IPS-15b (cell line): Measurements from ENCODE around the gene TRIM65.
"Not testable (repeated sequence)": the region's sequence is repeated elsewhere in the genome, so short reads cannot be mapped to it uniquely, and the experiment has no call there.

ENCODE experiments used
- H3K27me3 ChIP-seq: one replicate; pipeline ENCODE4 v1.6.1; 2013; ENCODE audit warnings: low read length; ENCODE audit not compliant: control insufficient read depth, insufficient read depth
- H3K36me3 ChIP-seq: one replicate; pipeline ENCODE4 v1.6.1; 2013; ENCODE audit warnings: low read length; ENCODE audit not compliant: control insufficient read depth, insufficient read depth
- H3K4me1 ChIP-seq: one replicate; pipeline ENCODE4 v1.6.1; 2013; ENCODE audit warnings: mild to moderate bottlenecking, low read length; ENCODE audit not compliant: control insufficient read depth, insufficient read depth
- H3K4me3 ChIP-seq: one replicate; pipeline ENCODE4 v1.5.1; 2013; ENCODE audit warnings: low read depth, low read length
- H3K9ac ChIP-seq: one replicate; pipeline ENCODE4 v1.6.1; 2013; ENCODE audit warnings: low read depth, mild to moderate bottlenecking, low read length
- H3K9me3 ChIP-seq: one replicate; pipeline ENCODE4 v1.6.1; 2013; ENCODE audit warnings: mild to moderate bottlenecking, low read length; ENCODE audit not compliant: control insufficient read depth, insufficient read depth

The TRIM65 gene

GRCh38 chr17:75851693-75851991, 45.1 kb downstream of the TRIM65 start:
- not testable (repeated sequence) for H3K9me3 ChIP-seq, H3K9ac ChIP-seq, H3K27me3 ChIP-seq, H3K4me1 ChIP-seq, H3K4me3 ChIP-seq
- H3K36me3 ChIP-seq, result peaks cover 32% of the 10 kb centered on the region

- H3K9me3 ChIP-seq, result no peaks in the 10 kb centered on the region
- H3K4me1 ChIP-seq, result no peaks in the 10 kb centered on the region
- no peak overlapping the region for H3K9ac ChIP-seq
- no peaks in the 10 kb centered on the region for H3K27me3 ChIP-seq
- H3K36me3 ChIP-seq, result peaks cover 37% of the 10 kb centered on the region
- H3K4me3 ChIP-seq, result no peak overlapping the region
These were observed 45.6 kb downstream of the TRIM65 start for GRCh38 chr17:75850928-75851692.

- Histone ChIP-seq H3K9ac (no peak overlapping the region), H3K36me3 (peaks cover 39% of the 10 kb centered on the region), H3K27me3 (no peaks in the 10 kb centered on the region), H3K4me3 (no peak overlapping the region), H3K9me3 (no peaks in the 10 kb centered on the region), H3K4me1 (no peaks in the 10 kb centered on the region)
These were observed 47.0 kb downstream of the TRIM65 start for GRCh38 chr17:75849724-75850123.

GRCh38 chr17:75849279-75849646, 47.5 kb downstream of the TRIM65 start:
- no peak overlapping the region for H3K4me3 ChIP-seq

GRCh38 chr17:75848523-75849278, 48.0 kb downstream of the TRIM65 start:
- no peaks in the 10 kb centered on the region for H3K4me1 ChIP-seq
- H3K9ac ChIP-seq, result no peak overlapping the region
- no peak overlapping the region for H3K4me3 ChIP-seq
- H3K9me3 ChIP-seq, result no peaks in the 10 kb centered on the region
- peaks cover 39% of the 10 kb centered on the region for H3K36me3 ChIP-seq
- H3K27me3 ChIP-seq, result no peaks in the 10 kb centered on the region

More at GRCh38 chr17:75849279-75849646, 47.5 kb downstream of the TRIM65 start:
- H3K36me3 ChIP-seq, result peaks cover 39% of the 10 kb centered on the region
- no peaks in the 10 kb centered on the region for H3K27me3 ChIP-seq
- H3K9me3 ChIP-seq, result no peaks in the 10 kb centered on the region
- no peak overlapping the region for H3K9ac ChIP-seq
- H3K4me1 ChIP-seq, result no peaks in the 10 kb centered on the region

- Histone ChIP-seq H3K4me1 (no peaks in the 10 kb centered on the region), H3K27me3 (no peaks in the 10 kb centered on the region), H3K9me3 (no peaks in the 10 kb centered on the region), H3K36me3 (peaks cover 39% of the 10 kb centered on the region), H3K9ac (no peak overlapping the region), H3K4me3 (no peak overlapping the region)
These were observed 48.9 kb downstream of the TRIM65 start for GRCh38 chr17:75847614-75848522.

- Histone ChIP-seq H3K4me1 (no peaks in the 10 kb centered on the region), H3K36me3 (peaks cover 39% of the 10 kb centered on the region), H3K9ac (no peak overlapping the region), H3K4me3 (no peak overlapping the region), H3K9me3 (no peaks in the 10 kb centered on the region), H3K27me3 (no peaks in the 10 kb centered on the region)
These were observed 49.8 kb downstream of the TRIM65 start for GRCh38 chr17:75846692-75847613.

- Histone ChIP-seq H3K4me1 (no peaks in the 10 kb centered on the region), H3K9ac (no peak overlapping the region), H3K27me3 (no peaks in the 10 kb centered on the region), H3K36me3 (peaks cover 36% of the 10 kb centered on the region), H3K9me3 (no peaks in the 10 kb centered on the region), H3K4me3 (no peak overlapping the region)
These were observed 50.6 kb downstream of the TRIM65 start for GRCh38 chr17:75845933-75846691.

GRCh38 chr17:75845058-75845711, 51.6 kb downstream of the TRIM65 start:
- Histone ChIP-seq H3K4me3 (no peak overlapping the region), H3K9ac (no peak overlapping the region), H3K4me1 (no peaks in the 10 kb centered on the region)

GRCh38 chr17:75844530-75845057, 52.2 kb downstream of the TRIM65 start:
- H3K4me1 ChIP-seq, result no peaks in the 10 kb centered on the region
- peaks cover 28% of the 10 kb centered on the region for H3K36me3 ChIP-seq
- H3K27me3 ChIP-seq, result no peaks in the 10 kb centered on the region
- H3K4me3 ChIP-seq, result no peak overlapping the region
- no peaks in the 10 kb centered on the region for H3K9me3 ChIP-seq
- no peak overlapping the region for H3K9ac ChIP-seq

More at GRCh38 chr17:75845058-75845711, 51.6 kb downstream of the TRIM65 start:
- Histone ChIP-seq H3K9me3 (no peaks in the 10 kb centered on the region), H3K27me3 (no peaks in the 10 kb centered on the region), H3K36me3 (peaks cover 32% of the 10 kb centered on the region)
